HepG2 (cell line): ENCODE results near the gene AP2B1. TPM values are rescaled to one million over a fixed set of nuclear protein-coding genes. Genes with fewer than 3 reads are reported as not detected.

ENCODE experiments used
- ATAC-seq: fragments of 200-7000 bp; cut with Tn5 transposase; 3 replicates; pipeline ENCODE4 v1.9.1; 2020; ENCODE audit warnings: mild to moderate bottlenecking, moderate library complexity
- BruUV-seq: library from RNA; stranded (reverse); fragments of 400-500 nt; replicated peaks from 2 replicates; lab custom pipeline; 2021; lab: Mats Ljungman, UMichigan
- CTCF ChIA-PET: fragments of 300-600 bp; formaldehyde crosslinking; extraction: SDS; loops from one replicate; lab custom pipeline; 2021; ENCODE audit warnings: low total read pairs, inconsistent platforms, low intra/inter-chr PET ratio; lab: Yijun Ruan, JAX
- POLR2A ChIA-PET: fragments of 350-600 bp; sonication (Branson Sonifier 250); formaldehyde crosslinking; loops from one replicate; lab custom pipeline; 2020; ENCODE audit warnings: antibody characterized with exemption, inconsistent platforms; lab: Yijun Ruan, JAX
- DNase-seq: peaks from one replicate; pipeline ENCODE4 v3.0.0-alpha.2; 2015; ENCODE audit warnings: low spot score
- FAIRE-seq: peaks from 3 replicates; lab custom pipeline; 2011; peaks lifted over from hg19 to GRCh38; lab: Jason Lieb, UNC
- H2AFZ ChIP-seq: one replicate; pipeline ENCODE4 v1.6.1; 2011; ENCODE audit warnings: low read length, inconsistent platforms
- H3K27ac ChIP-seq: fragments of 300-600 bp; 3 replicates; pipeline ENCODE4 v1.8.0; 2011; ENCODE audit warnings: mixed run types, mild to moderate bottlenecking, mixed read lengths, low read length, inconsistent platforms; ENCODE audit not compliant: insufficient read depth; ENCODE audit errors: extremely low read length
- H3K27me3 ChIP-seq, 2 experiments: fragments of 200-600 bp in 1 of 2; 2 replicates in 1 of 2; 3 replicates in 1 of 2; pipeline versions ENCODE4 v1.6.0 to v1.8.0; 2011; ENCODE audit warnings: low read length in 2 of 2, mild to moderate bottlenecking in 2 of 2, moderate library complexity in 2 of 2, inconsistent platforms in 1 of 2; ENCODE audit not compliant: insufficient read depth in 2 of 2, control insufficient read depth in 1 of 2
- H3K36me3 ChIP-seq, 2 experiments: fragments of 200-600 bp in 1 of 2; replicated peaks in 1 of 2; 2 replicates in 1 of 2; 3 replicates in 1 of 2; pipeline versions ENCODE4 v1.5.1 to v1.8.0; 2011; ENCODE audit warnings: low read length in 2 of 2, inconsistent platforms in 1 of 2; ENCODE audit not compliant: insufficient read depth in 2 of 2, control insufficient read depth in 1 of 2
- H3K4me1 ChIP-seq: 2 replicates; pipeline ENCODE4 v1.5.1; 2012; ENCODE audit warnings: low read length, inconsistent platforms; ENCODE audit not compliant: insufficient read depth
- H3K4me2 ChIP-seq: 2 replicates; pipeline ENCODE4 v1.6.0; 2011; ENCODE audit warnings: low read depth, low read length, inconsistent platforms
- H3K4me3 ChIP-seq, 3 experiments: fragments of 200-600 bp in 1 of 3; sonication (generic), shearing (Covaris generic) in 1 of 3; replicated peaks in 1 of 3; 2 replicates each; pipeline ENCODE4 v1.5.1; 2011 to 2016; ENCODE audit warnings: low read length in 3 of 3, inconsistent platforms in 2 of 3, low read depth in 2 of 3, mild to moderate bottlenecking in 2 of 3, control low read depth in 1 of 3, mixed read lengths in 1 of 3; ENCODE audit not compliant: insufficient read depth in 1 of 3
- H3K79me2 ChIP-seq: one replicate; pipeline ENCODE4 v1.6.1; 2011; ENCODE audit warnings: low read length, inconsistent platforms; ENCODE audit not compliant: insufficient read depth
- H3K9ac ChIP-seq: 2 replicates; pipeline ENCODE4 v1.6.0; 2011; ENCODE audit warnings: mild to moderate bottlenecking, low read depth, low read length, inconsistent platforms; ENCODE audit not compliant: insufficient read depth
- H3K9me3 ChIP-seq: 2 replicates; pipeline ENCODE4 v1.5.1; 2012; ENCODE audit warnings: mild to moderate bottlenecking, low read length
- H4K20me1 ChIP-seq: 2 replicates; pipeline ENCODE4 v1.6.0; 2011; ENCODE audit warnings: inconsistent platforms, mild to moderate bottlenecking, low read length, moderate library complexity; ENCODE audit not compliant: insufficient read depth
- POLR2AphosphoS5 ChIP-seq: IDR thresholded peaks from 2 replicates; pipeline ENCODE4 v1.6.1; 2012; ENCODE audit warnings: low read depth, low read length
- WGBS: methylation state at CpG from one replicate; pipeline ENCODE4 v1.1.6; 2017; ENCODE audit warnings: low lambda C conversion rate; 5-methylcytosine and 5-hydroxymethylcytosine counted together
- in situ Hi-C: cut with HindIII; loops from 2 replicates; pipeline ENCODE4 v1.10.0; 2017; ENCODE audit warnings: low pct_unique_long_range_greater_than_20kb; ENCODE audit not compliant: extremely low pct_ligation_motif_present
- intact Hi-C: fragments of 100-400 bp; cut with micrococcal nuclease; formaldehyde crosslinking; loops from one replicate; pipeline ENCODE4 v1.10.0; 2022; ENCODE audit not compliant: unreplicated experiment
- polyA plus RNA-seq, 8 experiments: library from polyadenylated mRNA; depleted of rRNA in 3 of 8; stranded (reverse) in 7 of 8; unstranded in 1 of 8; fragments of >200 nt; fragmentation: Illumina TruSeq in 4 of 8; extraction: Trizol in 4 of 8; gene quantifications; 2 replicates each; pipeline versions ENCODE4 v1.2.1 to v1.2.3, GENCODE V29; 2011 to 2016; ENCODE audit warnings: low read depth in 4 of 8, missing spikeins in 1 of 8, mixed read lengths in 1 of 8; ENCODE audit not compliant: insufficient read depth in 1 of 8
- small RNA-seq, 3 experiments: library from RNA; depleted of rRNA; stranded (forward); fragments of <200 nt; gene quantifications; one replicate each; pipeline ENCODE3, GENCODE V24; 2012; ENCODE audit warnings: low read depth in 2 of 3, low replicate concordance in 1 of 3; ENCODE audit not compliant: insufficient read length in 3 of 3, insufficient read depth in 2 of 3
- total RNA-seq, 5 experiments: library from RNA; depleted of rRNA; stranded (reverse); fragments of >200 nt; fragmentation: Illumina TruSeq; extraction: Trizol; gene quantifications; 2 replicates each; pipeline ENCODE4 v1.2.3, GENCODE V29; 2016; ENCODE audit warnings: low read depth in 1 of 5
- TF ChIP-seq, protein P1 (sequence below): sonication (generic); formaldehyde crosslinking; IDR thresholded peaks from 2 replicates; pipeline ENCODE4 v1.4.0; 2020; ENCODE audit warnings: mild to moderate bottlenecking, missing genetic modification reagents

The AP2B1 gene
- total and polyA plus RNA-seq, 2 of the 13 experiments (the other 11 are each of a cell fraction or from before 2014, with no cell fraction given), result 23.8 to 71.3 TPM

DNA sequence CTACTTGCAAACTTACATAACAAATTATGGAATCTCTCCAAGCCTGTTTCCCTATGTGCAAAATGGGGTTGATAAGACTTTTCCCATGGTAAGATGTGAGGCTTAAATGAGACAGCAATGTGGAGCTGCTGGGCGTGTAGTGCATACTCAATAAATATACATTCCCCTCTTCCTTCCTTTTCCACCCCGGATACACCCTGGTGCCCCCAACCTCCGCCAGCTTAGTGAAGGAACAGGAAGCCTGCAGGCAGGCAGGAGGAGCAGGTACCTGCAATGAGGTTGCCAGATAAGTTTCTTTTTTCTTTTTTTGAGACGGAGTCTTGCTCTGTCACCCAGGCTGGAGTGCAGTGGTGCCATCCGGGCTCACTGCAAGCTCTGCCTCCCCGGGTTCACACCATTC, 188.5 kb downstream of the AP2B1 start:
- Histone ChIP-seq H3K9ac (no peak overlapping the region), H3K27me3 (peaks cover 1 to 55% of the 10 kb centered on the region in 2 experiments; a peak in 3 of 5 replicates), H3K4me2 (no peak overlapping the region), H4K20me1 (no peaks in the 10 kb centered on the region)
- no peak for FAIRE-seq
- 19% methylated on average over 6 of the region's 6 CpGs for WGBS
- intact Hi-C loops, result no loop called here
- TF ChIP-seq, protein P1, sequence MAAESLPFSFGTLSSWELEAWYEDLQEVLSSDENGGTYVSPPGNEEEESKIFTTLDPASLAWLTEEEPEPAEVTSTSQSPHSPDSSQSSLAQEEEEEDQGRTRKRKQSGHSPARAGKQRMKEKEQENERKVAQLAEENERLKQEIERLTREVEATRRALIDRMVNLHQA (CRISPR knock-in tag), result no peak
- no peak for TF ChIP-seq POLR2AphosphoS5
- TF ChIP-seq, all 625 proteins: peak for 0
- ChIA-PET POLR2A (interaction anchor here (0.7 kb wide), 1 partner anchor 33 kb away, joined by 3 read pairs; the partner anchor contains the start of gene TAF15), CTCF (no interaction called here)
- Histone ChIP-seq H3K9me3 (no peaks in the 10 kb centered on the region), H3K4me1 (no peaks in the 10 kb centered on the region), H3K36me3 (no peaks in the 10 kb centered on the region), H2AFZ (no peak overlapping the region), H3K79me2 (no peaks in the 10 kb centered on the region), H3K4me3 (no peak overlapping the region), H3K27ac (no peak overlapping the region)
- in situ Hi-C loops, result no loop called here
- no TSS peak for BruUV-seq
- ATAC-seq (no peak), DNase-seq (no peak)

Small RNAs within 50 kb of the gene (small RNA-seq; reads per million reads assigned to genes)
- gene AC004134.1, result 0 reads per million in 3 experiments
- 0 reads per million in 3 experiments for gene AC015911.1
- gene SNORD7, result 27.1 to 86.0 (median 37.4) reads per million in 3 experiments

Other genes with a start within 250 kb of the AP2B1 start
- gene SLFN11, start 213.7 kb upstream of the AP2B1 start, total RNA-seq (2016; rRNA removed; fragmentation: Illumina TruSeq; extraction: Trizol), result not detected in 2 replicates
- not detected in 2 replicates for gene SLFN11, start 213.7 kb upstream of the AP2B1 start, polyA plus RNA-seq (2011; rRNA removed)
- gene SLFN12, start 154.8 kb upstream of the AP2B1 start, total RNA-seq (2016; rRNA removed; fragmentation: Illumina TruSeq; extraction: Trizol), result 0.13 TPM in 1 of 2 replicates, not detected in the other
- not detected in 2 replicates for gene SLFN12, start 154.8 kb upstream of the AP2B1 start, polyA plus RNA-seq (2011; rRNA removed)
- gene SLFN13, start 138.6 kb upstream of the AP2B1 start, total RNA-seq (2016; rRNA removed; fragmentation: Illumina TruSeq; extraction: Trizol), result 0.18 TPM in 1 of 2 replicates, not detected in the other
- gene SLFN13, start 138.6 kb upstream of the AP2B1 start, polyA plus RNA-seq (2011; rRNA removed), result not detected in 2 replicates
- not detected in 2 replicates for gene SLFN12L, start 49.6 kb upstream of the AP2B1 start, total RNA-seq (2016; rRNA removed; fragmentation: Illumina TruSeq; extraction: Trizol)
- gene SLFN12L, start 49.6 kb upstream of the AP2B1 start, polyA plus RNA-seq (2011; rRNA removed), result not detected in 2 replicates
- not detected in 2 replicates for gene SLFN14, start 26.5 kb upstream of the AP2B1 start, total RNA-seq (2016; rRNA removed; fragmentation: Illumina TruSeq; extraction: Trizol)
- not detected in 2 replicates for gene SLFN14, start 26.5 kb upstream of the AP2B1 start, polyA plus RNA-seq (2011; rRNA removed)
- gene PEX12, start 8.8 kb upstream of the AP2B1 start, total RNA-seq (2016; rRNA removed; fragmentation: Illumina TruSeq; extraction: Trizol), result 4.3 and 5.1 TPM in 2 replicates
- 10.5 and 11.9 TPM in 2 replicates for gene PEX12, start 8.8 kb upstream of the AP2B1 start, polyA plus RNA-seq (2011; rRNA removed)
- gene RASL10B, start 144.3 kb downstream of the AP2B1 start, total RNA-seq (2016; rRNA removed; fragmentation: Illumina TruSeq; extraction: Trizol), result 11.0 TPM in 2 replicates
- 7.5 and 8.8 TPM in 2 replicates for gene RASL10B, start 144.3 kb downstream of the AP2B1 start, polyA plus RNA-seq (2011; rRNA removed)
- gene GAS2L2, start 165.9 kb downstream of the AP2B1 start, total RNA-seq (2016; rRNA removed; fragmentation: Illumina TruSeq; extraction: Trizol), result not detected in 2 replicates
- not detected in 2 replicates for gene GAS2L2, start 165.9 kb downstream of the AP2B1 start, polyA plus RNA-seq (2011; rRNA removed)
- not detected in 2 replicates for gene C17orf50, start 173.6 kb downstream of the AP2B1 start, total RNA-seq (2016; rRNA removed; fragmentation: Illumina TruSeq; extraction: Trizol)
- not detected in 2 replicates for gene C17orf50, start 173.6 kb downstream of the AP2B1 start, polyA plus RNA-seq (2011; rRNA removed)
- gene MMP28, start 208.3 kb downstream of the AP2B1 start, total RNA-seq (2016; rRNA removed; fragmentation: Illumina TruSeq; extraction: Trizol), result not detected in 2 replicates
- not detected in 2 replicates for gene MMP28, start 208.3 kb downstream of the AP2B1 start, polyA plus RNA-seq (2011; rRNA removed)
- 26.5 and 49.9 TPM in 2 replicates for gene TAF15, start 222.2 kb downstream of the AP2B1 start, total RNA-seq (2016; rRNA removed; fragmentation: Illumina TruSeq; extraction: Trizol)
- gene TAF15, start 222.2 kb downstream of the AP2B1 start, polyA plus RNA-seq (2011; rRNA removed), result 25.2 and 29.3 TPM in 2 replicates